ENCODE results near the gene IVD. TPM values are rescaled to one million over a fixed set of nuclear protein-coding genes. Genes with fewer than 3 reads are reported as not detected.

IVD gene
- total RNA-seq, 1 donor from 2014 or later: 18.0 TPM

DNA sequence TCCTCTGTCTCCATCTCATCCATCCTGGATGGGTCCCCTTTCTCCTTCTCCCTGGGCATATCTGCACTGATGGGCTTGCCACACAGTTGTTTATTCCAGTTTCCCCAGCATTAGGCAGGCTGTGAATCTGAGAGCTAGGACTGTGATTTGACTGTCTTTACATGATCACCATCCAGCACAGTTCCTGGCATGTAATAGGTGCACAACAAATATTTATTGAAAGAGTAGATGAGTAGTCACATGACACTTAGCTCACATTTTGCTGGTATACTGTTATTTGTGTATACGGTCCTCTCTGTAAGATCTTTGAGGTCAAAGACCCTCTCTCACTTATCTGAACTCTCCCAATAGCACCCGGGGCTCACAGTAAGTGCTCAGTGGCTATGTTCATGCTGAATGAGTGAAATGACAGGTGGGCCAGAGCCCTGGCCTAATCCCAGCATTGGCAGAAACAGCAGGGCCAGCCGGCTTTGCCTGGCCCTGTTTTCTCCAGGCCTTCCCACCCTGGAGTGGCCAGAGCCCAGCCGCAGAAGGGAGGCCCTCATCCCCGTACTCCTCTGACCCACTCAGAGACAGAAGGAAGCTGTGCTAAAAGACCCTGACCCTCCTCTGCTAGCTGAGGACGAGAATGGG, 19.0 kb downstream of the IVD start:
- Histone ChIP-seq H3F3A (ENCODE audit: low read depth) (peaks cover 15% of the 10 kb centered on the region), H3K79me2 (ENCODE audit: low read depth) (no peaks in the 10 kb centered on the region), H3K4me2 (no peak overlapping the region), H4K20me1 (ENCODE audit: low read depth) (peaks cover 11% of the 10 kb centered on the region), H3K27me3 (peaks cover 3% of the 10 kb centered on the region), H2AFZ (replicated peaks) (no peak overlapping the region), H3K9me3 (ENCODE audit: low read depth) (no peaks in the 10 kb centered on the region), H3K36me3 (no peaks in the 10 kb centered on the region), H3K4me1 (peaks cover 10% of the 10 kb centered on the region), H3K9ac (no peak overlapping the region), H3K4me3 (no peak overlapping the region), H3K27ac (no peak overlapping the region)
- Mint-ChIP-seq H3K36me3 (no peaks in the 10 kb centered on the region), H3K27me3 (ENCODE audit: insufficient read depth, low read depth) (peaks cover 6% of the 10 kb centered on the region), H3K27ac (no peak overlapping the region), H3K4me1 (peaks cover 4% of the 10 kb centered on the region), H3K9me3 (no peaks in the 10 kb centered on the region), H3K4me3 (no peak overlapping the region)
- TF ChIP-seq, protein P1, sequence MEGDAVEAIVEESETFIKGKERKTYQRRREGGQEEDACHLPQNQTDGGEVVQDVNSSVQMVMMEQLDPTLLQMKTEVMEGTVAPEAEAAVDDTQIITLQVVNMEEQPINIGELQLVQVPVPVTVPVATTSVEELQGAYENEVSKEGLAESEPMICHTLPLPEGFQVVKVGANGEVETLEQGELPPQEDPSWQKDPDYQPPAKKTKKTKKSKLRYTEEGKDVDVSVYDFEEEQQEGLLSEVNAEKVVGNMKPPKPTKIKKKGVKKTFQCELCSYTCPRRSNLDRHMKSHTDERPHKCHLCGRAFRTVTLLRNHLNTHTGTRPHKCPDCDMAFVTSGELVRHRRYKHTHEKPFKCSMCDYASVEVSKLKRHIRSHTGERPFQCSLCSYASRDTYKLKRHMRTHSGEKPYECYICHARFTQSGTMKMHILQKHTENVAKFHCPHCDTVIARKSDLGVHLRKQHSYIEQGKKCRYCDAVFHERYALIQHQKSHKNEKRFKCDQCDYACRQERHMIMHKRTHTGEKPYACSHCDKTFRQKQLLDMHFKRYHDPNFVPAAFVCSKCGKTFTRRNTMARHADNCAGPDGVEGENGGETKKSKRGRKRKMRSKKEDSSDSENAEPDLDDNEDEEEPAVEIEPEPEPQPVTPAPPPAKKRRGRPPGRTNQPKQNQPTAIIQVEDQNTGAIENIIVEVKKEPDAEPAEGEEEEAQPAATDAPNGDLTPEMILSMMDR (IDR thresholded peaks at IDR 0.05): no peak
- no peak for TF ChIP-seq EZH2phosphoT487 (IDR thresholded peaks at IDR 0.05)
- TF ChIP-seq EZH2 (IDR thresholded peaks at IDR 0.05): no peak
- no peak for DNase-seq (ENCODE audit: low spot score)

- Mint-ChIP-seq H3K9me3 (no peaks in the 10 kb centered on the region), H3K27ac (no peak overlapping the region), H3K4me1 (peaks cover 13% of the 10 kb centered on the region), H3K36me3 (no peaks in the 10 kb centered on the region), H3K27me3 (ENCODE audit: insufficient read depth, low read depth) (peaks cover 9% of the 10 kb centered on the region), H3K4me3 (no peak overlapping the region)
- Histone ChIP-seq H3K79me2 (ENCODE audit: low read depth) (no peaks in the 10 kb centered on the region), H3K4me2 (no peak overlapping the region), H3K36me3 (no peaks in the 10 kb centered on the region), H3K9ac (no peak overlapping the region), H3F3A (ENCODE audit: low read depth) (peaks cover 11% of the 10 kb centered on the region), H4K20me1 (ENCODE audit: low read depth) (peaks cover 10% of the 10 kb centered on the region), H3K9me3 (ENCODE audit: low read depth) (no peaks in the 10 kb centered on the region), H3K4me3 (no peak overlapping the region), H3K27me3 (peaks cover 3% of the 10 kb centered on the region), H3K27ac (no peak overlapping the region), H3K4me1 (peaks cover 10% of the 10 kb centered on the region), H2AFZ (replicated peaks) (no peak overlapping the region)
- no peak for DNase-seq (ENCODE audit: low spot score)
- TF ChIP-seq EZH2 (IDR thresholded peaks at IDR 0.05) (no peak), EZH2phosphoT487 (IDR thresholded peaks at IDR 0.05) (no peak)
- TF ChIP-seq, protein P1 (IDR thresholded peaks at IDR 0.05): no peak
Observed at GRCh38 chr15:40425681-40426080, 20.1 kb downstream of the IVD start.

DNA sequence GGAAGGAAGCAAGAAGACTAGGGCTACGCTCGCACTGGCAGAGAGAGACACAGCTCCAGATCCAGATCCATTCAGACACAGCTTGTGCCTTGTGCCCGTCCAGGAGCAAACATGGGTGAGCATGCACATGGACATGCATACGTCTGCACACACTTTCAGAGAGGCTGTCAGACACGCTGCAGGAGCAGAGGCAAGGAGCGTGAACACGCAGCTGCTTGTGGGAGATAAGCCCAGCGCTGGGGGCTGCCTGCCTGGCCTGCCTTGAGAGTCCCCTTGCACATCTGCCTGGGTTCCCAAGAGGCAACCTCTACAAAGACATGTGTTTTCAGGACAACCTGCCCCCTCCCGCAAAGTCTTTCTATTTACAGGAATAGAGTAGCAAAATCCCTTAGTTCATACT, 21.6 kb downstream of the IVD start:
- H3K36me3 ChIP-seq: no peaks in the 10 kb centered on the region
- H3K27ac ChIP-seq: no peak overlapping the region
- no peak for DNase-seq (ENCODE audit: low spot score)
- H3K27me3 Mint-ChIP-seq (ENCODE audit: insufficient read depth, low read depth): peaks cover 10% of the 10 kb centered on the region
- no peak overlapping the region for H3K9ac ChIP-seq
- H3K4me1 ChIP-seq: no peaks in the 10 kb centered on the region
- H3F3A ChIP-seq (ENCODE audit: low read depth): no peaks in the 10 kb centered on the region
- no peak for TF ChIP-seq EZH2 (IDR thresholded peaks at IDR 0.05)
- TF ChIP-seq, protein P1 (IDR thresholded peaks at IDR 0.05): no peak
- no peak for TF ChIP-seq EZH2phosphoT487 (IDR thresholded peaks at IDR 0.05)
- H3K9me3 ChIP-seq (ENCODE audit: low read depth): no peaks in the 10 kb centered on the region
- no peak overlapping the region for H3K4me3 ChIP-seq
- H3K79me2 ChIP-seq (ENCODE audit: low read depth): no peaks in the 10 kb centered on the region
- H4K20me1 ChIP-seq (ENCODE audit: low read depth): no peaks in the 10 kb centered on the region
- peaks cover 11% of the 10 kb centered on the region for H3K4me1 Mint-ChIP-seq
- no peaks in the 10 kb centered on the region for H3K9me3 Mint-ChIP-seq
- no peaks in the 10 kb centered on the region for H3K27me3 ChIP-seq
- H2AFZ ChIP-seq (replicated peaks): no peak overlapping the region
- no peaks in the 10 kb centered on the region for H3K36me3 Mint-ChIP-seq
- no peak overlapping the region for H3K4me3 Mint-ChIP-seq
- no peak overlapping the region for H3K27ac Mint-ChIP-seq
- no peak overlapping the region for H3K4me2 ChIP-seq
